GM23338 (cell line): ENCODE data around the gene ENTPD1.

ENCODE experiments used
- CREB1 ChIP-seq: fragments of 250-450 bp; sonication (Bioruptor Pico); IDR thresholded peaks from 2 replicates; pipeline ENCODE4 v1.5.0; 2020; ENCODE audit warnings: low read depth, mild to moderate bottlenecking, moderate library complexity
- CTCF ChIP-seq, 2 experiments: fragments of 200-600 bp in 1 of 2; sonication (generic) in 1 of 2; conservative IDR thresholded peaks; 2 replicates each; pipeline versions ENCODE4 v1.5.1 to v1.6.1; 2016 to 2017; ENCODE audit warnings: antibody characterized with exemption in 2 of 2, low read depth in 2 of 2, mild to moderate bottlenecking in 2 of 2, moderate library complexity in 1 of 2
- EZH2 ChIP-seq: fragments of 200-600 bp; sonication (generic); IDR thresholded peaks from one replicate; pipeline ENCODE4 v1.8.0; 2017; ENCODE audit warnings: antibody characterized with exemption, mild to moderate bottlenecking, low read depth; ENCODE audit not compliant: unreplicated experiment
- POLR2AphosphoS5 ChIP-seq: IDR thresholded peaks from 2 replicates; pipeline ENCODE4 v1.6.1; 2016; ENCODE audit warnings: antibody characterized with exemption, low read depth

DNA sequence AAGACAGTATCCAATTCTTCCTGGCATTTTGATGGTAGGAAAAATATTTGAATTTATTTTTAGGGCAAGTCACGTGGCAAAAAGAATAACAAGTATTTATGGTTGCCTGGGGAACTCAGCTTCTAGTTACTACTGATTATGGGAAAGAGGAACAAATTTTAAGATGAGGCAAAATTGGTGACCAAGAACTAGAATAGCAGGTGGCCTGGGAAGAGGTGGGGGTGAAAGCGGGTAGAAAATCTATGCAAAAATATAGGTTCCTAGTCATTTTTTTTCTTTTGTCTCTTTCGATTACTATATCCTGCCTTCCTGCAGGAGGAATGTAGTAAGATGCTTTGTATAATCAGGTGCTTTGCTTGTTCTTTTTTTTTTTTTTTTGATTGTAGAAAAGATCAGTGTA, 27.8 kb downstream of the ENTPD1 start:
- no peak for TF ChIP-seq EZH2
- TF ChIP-seq CREB1 (CRISPR knock-in tag), result no peak
- no peak for TF ChIP-seq CTCF (conservative IDR thresholded peaks at IDR 0.05; ENCODE audit: low read depth in 2 of 2)
- no peak for TF ChIP-seq POLR2AphosphoS5
